Fibroblast of skin of back (primary cell): Measurements from ENCODE around the gene ST14.
A peak's percentile ranks its signal among the peaks of the same experiment; 100 is the strongest.
"Not testable (repeated sequence)": the region's sequence is repeated elsewhere in the genome, so short reads cannot be mapped to it uniquely, and the experiment has no call there.

Experiments
- DNase-seq: peaks from one replicate; pipeline ENCODE4 v3.0.0-alpha.2; 2013

ST14 gene

DNA sequence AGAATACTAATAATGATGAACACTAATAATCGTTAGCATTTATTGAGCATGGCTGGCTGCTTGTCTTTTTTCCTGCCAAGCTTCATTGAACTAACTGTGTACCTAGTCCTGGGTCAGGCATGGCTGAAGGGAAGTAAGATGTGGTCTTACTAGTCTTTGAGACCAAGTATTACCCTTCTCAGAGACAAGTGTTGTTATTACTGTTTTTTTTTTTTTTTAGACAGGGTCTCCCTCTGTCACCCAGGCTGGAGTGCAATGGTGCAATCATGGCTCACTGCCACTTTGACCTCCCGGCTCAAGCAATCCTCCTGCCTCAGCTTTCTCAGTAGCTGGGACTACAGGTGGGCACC, 4.6 kb downstream of the ST14 start:
- DNase-seq = no peak

DNA sequence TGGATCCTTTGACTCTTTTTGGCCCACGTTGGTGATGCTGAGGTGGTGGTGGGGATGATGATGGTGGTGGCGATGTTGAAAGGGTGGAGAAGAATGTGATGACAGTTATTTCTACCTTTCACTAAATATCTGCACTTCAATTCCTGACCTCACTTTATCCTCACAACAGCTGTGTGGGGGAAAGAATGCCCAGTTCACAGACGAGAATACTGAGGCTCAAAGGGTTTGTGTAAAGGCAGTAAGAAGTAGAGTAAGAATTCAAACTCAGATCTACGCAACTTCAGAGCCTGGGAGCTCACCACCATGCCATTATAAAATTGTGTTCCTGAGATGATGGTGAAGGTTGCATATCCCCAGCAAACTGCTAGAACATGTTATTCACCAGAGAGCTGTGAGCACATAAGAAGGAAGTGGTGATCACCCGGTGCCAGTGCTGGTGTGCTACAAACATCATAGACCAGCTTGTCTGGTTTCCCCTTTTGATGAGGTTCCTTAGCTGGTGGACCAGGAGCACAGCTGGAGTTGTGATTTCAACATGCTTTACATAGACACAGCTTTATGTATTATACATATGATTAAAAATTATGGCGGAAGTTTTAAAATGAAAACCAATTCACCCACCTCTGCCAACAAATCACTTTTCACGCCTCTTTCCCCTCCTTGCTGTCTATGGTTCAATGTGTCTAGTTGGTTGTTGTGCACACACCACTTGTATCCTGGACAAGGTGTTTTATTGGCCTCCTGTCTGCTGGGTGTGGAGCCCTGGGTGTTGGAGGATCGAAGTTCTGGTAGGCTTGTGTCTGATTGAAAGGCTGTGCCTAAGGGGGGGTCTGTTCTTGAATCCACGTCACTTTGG, 6.2 kb downstream of the ST14 start:
- no peak for DNase-seq

DNA sequence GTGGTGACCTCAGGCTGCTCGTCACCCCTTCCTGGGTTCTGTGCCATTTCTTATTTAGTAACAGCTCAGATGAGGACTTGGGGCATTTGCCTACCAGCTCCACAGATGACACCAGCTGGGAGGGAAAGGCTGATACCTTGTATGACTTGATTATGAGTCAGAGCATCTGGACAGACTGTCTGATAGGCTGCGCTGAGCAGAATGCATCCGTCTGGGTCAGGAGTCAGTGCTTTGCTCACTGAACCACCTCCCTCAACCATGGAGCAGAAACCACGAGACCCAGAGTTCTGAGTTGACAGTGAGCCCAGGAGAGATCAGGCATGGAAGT, 6.8 kb downstream of the ST14 start:
- peak; percentile 92 for DNase-seq

DNA sequence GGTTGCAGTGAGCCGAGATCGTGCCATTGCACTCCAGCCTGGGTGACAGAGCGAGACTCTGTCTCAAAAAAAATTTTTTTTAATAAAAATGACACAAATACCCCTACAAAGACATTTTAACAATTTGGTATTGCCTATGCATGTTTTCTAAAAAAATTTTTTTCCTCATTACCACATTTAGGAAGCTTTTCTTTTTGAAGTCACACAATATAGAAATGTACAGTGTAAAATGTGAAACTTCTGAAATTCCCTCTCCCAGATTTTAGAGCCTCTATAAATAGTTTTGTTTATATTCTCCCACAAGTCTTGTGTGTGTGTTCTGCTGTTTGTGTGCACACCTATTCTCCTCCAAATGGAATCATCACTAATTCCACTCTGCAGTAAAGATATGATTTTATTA, 7.6 kb downstream of the ST14 start:
- DNase-seq = no peak

DNA sequence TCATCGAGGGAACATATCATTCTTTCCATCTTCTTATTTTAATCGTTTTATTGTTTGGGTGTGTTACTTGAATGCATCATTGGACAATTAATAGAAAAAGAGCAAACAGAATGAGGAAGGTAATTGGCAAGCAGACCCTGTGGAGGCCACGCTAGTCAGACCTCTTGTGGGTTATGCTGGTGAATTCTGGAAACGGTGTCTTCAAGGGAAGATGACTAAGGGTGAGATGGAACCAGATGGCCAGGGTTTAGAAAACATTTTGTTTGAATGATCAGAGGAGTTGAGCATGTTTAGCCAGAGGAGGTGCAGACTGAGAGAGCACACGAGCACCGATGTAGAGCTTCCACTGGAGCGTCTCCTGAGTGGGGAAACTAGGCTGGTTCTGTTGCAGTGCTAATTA, 8.5 kb downstream of the ST14 start:
- no peak for DNase-seq

DNA sequence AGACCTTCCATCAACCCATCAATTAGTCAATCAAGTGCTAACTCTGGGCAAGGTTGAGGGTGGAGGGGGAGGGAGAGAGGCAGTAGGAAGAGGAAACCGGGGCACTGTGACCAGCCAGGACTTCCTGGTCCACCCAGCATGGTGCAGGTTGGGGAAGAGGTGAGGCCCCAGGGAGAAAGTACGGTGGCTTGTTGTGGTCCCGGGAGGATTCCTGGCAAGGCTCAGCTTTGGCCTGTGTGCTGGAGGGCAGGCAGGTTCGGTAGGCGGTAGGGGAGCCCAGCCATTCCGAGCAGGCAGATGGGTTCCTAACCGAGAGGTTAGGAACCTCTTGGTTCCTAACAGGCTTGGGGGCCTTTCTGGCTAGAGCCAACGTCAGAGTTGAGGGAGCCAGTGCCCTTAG, 10.8 kb downstream of the ST14 start:
- no peak for DNase-seq

DNA sequence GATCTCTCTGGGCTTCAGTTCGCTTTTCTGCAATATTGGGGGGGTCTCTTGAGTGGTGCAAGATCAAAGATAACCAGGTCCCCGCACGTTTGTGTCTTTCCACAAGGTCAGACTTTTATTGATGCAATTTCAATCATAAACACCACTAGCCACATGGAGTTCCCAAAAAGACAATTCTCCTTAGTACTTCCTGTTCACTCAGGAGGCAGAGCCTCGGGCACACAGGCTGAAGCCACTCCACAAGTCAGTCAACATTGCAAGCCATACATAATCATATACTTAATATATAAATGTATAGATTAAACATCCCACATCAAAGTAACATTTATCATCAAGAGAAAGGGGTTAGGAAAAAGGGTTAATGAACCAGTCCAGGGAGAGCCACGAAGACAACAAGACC, 12.0 kb downstream of the ST14 start:
- DNase-seq = no peak

DNA sequence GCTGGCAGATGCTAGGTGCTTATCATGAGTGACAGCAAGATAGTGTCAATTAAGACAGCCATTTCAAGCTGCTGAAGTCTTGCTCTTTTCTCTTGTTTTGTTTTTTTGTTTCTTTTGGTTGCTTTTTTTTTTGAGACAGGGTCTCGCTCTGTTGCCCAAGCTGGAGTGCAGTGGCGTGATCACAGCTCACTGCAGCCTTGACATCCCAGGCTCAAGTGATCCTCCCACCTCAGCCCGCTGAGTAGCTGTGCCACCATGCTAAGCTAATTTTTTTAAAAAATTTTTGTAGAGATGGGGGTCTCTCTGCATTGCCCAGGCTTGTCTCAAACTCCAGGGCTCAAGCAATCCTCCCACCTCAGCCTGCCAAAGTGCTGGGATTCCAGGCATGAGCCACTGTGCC, 12.4 kb downstream of the ST14 start:
- DNase-seq = not testable (repeated sequence)

DNA sequence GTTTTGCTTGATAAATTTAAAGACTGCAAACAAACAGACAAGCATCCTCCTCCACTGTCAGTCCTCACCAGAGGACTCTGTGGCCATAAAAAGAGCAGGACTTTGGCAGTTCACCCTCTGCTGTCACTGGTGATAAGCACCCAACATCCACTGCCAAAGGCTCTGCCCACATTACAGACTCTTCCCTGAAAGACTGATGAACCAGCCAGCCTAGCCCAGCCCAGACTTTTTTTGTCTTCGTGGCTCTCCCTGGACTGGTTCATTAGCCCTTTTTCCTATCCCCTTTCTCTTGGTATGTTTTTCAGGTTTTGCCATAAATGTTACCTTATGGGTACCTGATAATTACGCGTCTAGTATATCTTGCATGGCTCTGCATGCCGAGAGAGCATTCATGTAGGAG, 15.1 kb downstream of the ST14 start:
- DNase-seq = no peak

DNA sequence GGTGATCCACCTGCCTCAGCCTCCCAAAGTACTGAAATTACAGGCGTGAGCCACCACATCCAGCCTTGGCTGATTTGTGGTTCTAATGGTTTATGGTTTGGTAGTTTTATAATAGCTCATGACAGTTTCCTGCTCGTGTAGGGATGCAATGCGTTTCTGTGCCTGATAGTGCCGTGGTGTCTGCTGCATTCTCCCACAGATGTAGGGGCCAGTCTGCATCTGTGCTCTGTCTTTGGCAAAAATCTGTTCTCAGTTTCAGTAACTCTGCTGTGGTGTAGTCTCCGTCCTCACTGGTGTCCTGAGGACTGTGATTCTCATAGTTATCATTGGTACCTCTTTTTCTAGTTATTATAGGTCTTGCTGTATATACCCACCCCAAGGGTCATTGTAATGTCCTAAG, 16.3 kb downstream of the ST14 start:
- DNase-seq = no peak

DNA sequence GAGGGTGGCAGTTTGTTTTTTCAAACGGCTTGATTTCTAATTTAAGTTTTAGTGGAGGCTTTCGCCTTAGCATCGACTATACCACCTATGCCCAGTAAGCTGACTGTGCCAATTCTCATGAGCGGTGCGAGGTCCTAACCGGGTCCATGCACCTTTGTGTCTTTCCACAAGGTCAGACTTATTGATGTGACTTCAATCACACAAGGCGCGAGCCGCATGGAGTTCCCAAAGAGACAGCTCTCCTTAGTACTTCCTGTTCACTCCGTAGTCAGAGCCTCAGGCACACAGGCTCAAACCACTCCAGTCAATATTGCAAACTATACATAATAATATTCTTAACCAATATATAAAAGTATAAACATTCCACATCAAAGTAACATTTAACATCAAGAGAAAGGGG, 18.2 kb downstream of the ST14 start:
- no peak for DNase-seq

DNA sequence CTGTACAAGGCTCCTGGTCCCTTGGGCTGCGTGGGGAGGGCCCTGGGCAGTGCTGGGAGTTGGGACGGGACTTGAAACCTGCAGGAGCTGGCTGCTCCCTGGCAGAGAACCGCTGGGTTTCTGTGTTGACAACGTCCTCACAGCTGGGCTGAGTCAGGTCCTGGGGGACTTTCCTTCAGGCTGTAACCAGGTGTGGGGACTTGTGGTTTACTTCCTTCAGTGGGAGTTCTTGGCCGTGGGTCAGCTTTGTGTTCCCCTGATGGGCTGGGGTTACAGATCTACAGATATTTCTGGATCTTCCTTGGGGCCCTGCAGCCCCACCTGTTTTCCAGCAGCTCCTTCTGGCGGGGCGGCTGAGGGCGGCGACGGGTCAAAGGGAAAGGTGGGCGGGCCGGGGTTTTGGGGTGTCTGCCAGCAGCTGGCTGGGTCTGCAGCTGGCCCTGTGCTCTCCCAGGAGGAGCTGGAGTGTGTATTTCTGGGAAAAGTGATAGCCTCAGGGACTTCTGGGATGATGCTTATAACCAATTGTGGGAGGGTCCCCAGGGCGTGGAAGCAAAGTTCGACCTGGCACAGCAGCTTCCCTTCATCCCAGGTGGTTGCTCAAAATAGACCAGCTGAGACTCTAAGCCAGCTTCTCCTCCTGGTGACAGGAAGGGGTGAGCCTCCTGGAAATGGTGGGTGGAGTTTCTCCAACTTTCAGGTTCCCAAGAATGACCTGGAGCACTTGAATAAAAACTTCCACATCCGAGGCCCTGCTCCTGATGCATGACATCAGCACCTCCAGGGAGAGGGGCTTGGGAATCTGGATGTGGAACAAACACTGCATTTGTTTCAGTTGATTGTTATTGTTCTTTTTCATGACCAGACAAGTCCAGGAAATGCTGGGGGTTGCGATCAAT, 19.1 kb downstream of the ST14 start:
- no peak for DNase-seq

DNA sequence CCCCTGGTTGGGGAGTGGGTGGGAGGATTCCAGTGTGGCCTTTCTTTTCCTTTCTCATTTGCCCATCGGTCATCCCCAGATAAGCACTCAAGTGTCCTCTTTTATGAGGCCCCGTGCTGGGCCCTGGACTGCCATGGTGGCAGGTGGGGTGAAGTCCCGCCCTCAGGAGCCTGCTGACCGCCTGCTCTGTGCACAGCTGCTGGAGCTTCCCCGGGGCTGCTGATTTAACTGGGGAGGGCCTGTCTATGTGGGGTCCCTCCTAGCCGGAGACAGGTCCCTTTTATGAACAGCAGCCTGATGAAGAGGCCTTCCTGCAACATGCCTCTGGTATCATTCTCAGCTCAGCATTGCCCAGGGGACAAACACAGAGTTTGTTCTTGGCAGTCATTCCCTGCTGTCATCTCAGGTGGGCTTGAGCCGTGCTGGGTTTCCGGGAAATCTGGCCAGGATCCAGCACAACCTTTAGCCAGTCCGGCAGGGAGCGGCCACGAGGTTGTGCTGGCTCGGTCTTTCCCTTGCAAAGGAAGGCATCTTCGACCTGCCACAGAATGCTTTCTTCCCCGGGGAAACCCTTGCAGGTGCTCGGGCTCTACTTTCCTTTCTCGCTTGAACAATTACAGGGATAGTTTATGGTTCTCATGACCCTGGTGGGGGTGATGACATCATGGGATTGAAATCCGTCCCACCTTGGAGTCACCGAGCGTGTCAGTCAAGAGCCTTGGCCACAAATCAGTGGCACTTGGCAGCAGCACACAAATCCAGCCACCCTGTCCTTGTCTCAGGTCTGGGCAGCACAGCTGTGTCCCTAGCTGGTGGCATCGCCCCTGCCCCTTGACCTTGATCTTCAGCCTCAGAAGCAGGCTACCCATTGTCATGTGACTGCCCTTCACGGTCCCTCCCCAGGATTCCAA, 20.1 kb downstream of the ST14 start:
- DNase-seq = no peak

DNA sequence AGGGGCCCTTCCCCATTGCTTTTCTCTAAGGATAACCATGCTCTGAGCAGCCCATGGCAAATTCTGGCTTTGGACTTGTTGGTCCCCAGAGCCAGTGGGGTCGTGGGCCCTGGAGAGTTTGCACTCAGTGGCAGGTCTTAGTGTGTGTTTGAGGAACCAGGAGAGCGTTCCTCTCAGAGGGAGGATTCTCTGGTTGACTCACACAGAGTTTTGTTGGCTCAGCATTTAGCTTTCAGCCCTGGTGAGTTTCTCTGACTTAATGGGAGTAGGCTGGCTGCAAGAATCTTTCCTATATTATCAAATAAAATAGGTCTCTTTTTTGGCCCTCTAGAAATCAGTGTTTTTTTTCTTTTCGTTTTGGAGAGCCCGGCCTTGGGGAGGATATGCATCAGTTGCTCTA, 20.9 kb downstream of the ST14 start:
- DNase-seq = no peak

DNA sequence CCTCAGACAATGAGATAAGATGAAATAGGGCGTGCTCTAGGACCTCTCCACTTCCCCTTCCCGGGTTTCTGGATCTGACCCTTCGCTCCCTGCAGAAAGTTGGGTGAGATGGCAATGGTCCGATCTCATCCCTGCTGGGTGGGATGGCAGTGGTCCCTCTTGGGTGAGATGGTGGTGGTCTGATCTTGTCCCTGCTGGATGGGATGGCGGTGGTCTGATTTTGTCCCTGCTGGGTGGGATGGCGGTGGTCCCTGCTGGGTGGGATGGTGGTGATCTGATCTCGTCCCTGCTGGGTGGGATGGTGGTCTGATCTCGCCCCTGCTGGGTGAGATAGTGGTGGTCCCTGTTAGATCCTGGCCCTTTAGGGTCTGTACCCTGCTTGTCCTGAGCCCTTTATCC, 21.3 kb downstream of the ST14 start:
- DNase-seq = no peak

DNA sequence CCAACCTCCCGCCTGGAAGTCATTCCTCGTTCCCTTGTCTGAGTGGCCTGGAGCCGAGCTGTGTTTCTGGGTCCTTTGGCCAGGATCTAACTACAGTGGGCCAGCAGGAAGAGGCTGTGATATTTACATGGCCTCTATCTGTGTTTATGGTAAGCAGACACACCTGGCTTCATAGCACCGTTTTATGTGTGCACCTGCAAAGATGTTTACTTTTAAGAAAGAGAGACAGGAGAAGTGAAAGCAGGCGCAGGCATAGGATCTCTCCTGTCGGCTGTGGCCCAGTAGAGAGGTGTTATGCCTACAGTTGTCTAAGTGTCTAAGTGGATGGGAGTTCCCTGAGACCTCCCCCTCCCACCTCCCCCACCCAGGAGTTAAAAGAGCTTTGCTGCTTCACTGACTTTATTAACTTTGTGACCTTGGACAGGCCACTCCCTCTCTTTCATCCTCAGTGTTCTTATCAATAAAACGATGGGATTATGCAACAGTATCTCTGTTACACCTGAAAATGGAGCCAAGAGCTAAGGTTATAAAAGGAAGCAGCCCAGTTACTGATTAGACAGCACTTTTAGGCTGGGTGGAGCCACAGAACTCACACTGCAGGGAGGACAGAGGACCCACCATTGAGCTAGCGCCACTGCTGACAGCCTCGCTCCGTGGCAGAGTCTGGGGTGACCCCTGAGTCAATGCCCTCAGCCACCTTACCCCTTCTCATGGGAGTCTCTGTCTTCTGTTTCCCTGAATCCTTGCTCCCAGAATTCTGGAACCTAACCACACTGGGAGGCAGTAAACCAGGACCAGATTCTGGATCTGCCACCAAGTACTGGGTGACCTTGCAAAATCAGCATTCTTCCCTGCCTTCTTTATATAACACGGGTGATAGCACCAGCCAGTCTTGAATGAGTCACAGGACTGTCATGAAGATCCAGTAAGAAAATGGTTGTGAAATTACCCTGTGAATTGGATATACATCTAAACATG, 22.0 kb downstream of the ST14 start:
- DNase-seq = peak; percentile 76

DNA sequence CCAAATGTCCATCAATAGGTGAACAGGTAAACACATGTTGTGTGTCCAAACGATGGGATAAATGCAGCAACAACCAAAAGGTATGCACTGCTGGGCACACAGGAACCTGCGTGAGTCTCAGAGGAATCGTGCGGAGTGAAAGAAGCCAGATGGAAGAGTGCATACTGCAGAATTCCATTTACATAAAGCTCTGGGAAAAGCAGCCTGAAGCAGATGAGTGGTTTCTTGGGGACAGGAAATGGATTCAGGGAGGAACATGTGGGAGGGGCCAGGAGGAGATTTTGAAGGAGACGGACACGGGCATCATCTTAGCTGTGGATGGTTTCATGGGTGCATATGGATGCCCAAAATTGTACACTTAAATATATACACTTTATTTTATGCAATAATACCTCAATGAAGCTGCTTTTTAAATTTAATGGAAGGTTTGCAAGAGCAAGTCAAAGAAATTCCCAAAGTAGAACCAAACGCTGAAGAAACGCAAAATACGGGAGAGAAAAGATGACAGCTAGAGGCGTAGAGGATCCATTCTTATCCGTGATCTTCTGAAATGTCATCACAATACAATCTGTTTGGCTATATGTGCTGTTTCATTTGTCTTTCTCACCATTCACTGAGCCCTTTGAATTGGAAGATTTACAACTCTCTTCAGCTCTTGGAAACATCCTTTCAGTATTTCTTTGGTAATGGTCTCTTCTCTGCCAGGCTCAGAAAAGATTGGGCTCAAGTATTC, 24.5 kb downstream of the ST14 start:
- DNase-seq = no peak

DNA sequence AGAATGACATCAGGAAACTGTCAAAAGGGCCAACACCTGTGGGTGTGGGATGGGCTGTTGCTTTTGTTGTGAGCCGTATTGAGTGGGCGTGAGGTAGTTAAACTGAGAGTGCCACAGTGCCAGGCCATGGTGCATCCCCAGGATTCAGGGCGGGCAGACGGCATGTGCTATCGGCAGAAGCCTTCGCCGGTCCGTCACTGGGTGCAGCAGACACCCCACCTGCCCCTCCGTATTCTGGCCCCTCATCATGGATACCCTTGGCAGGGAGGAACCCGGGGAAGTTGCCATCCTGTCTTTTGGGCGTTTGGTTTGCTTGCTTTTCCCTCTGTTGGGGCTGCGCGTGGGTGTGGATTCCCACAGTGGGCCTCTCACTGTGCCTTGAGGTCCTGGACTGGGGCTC, 27.5 kb downstream of the ST14 start:
- DNase-seq = no peak

DNA sequence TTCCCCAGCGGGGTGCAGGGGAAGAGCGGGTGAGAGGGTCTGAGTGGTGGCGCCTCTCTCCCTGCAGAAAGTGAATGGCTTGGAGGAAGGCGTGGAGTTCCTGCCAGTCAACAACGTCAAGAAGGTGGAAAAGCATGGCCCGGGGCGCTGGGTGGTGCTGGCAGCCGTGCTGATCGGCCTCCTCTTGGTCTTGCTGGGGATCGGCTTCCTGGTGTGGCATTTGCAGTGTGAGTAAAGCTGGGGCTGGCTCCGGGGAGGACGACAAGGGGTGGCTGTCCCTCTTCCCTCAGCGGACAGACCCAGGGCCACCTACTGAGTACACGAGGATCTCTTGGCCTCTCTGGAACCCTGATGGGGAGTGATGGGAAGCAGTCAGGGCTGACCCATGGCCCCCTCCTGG, 28.5 kb downstream of the ST14 start:
- no peak for DNase-seq

DNA sequence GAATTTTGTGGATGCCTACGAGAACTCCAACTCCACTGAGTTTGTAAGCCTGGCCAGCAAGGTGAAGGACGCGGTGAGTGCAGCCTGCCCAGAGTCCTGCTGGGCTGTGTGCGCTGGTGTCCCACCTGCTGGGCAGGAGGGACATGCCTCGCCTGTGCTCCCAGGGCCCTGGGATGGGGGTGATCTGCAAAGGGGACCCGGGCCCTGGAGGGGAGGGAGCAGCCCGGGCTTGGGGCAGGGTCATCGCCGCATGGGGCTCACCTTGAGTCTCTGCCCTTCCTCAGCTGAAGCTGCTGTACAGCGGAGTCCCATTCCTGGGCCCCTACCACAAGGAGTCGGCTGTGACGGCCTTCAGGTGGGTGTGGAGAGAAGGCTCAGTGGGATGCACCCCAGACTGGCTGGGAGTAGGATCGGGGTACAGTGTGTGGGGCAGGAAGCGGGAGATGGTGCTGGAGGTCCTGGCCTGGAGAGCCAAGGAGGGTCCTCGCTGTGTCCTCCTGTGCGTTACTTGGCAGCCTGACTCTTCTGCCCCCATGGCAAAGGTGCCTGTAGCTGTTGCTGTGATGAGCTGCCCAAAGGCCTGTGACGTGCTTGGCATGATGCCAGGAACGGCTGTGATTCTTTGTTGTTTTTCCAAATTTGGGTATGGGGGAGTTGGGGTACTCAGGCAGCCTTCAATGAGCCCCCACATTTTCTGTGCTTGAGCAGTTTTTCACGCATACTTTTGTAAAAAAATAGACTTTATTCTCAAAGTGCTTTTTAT, 29.2 kb downstream of the ST14 start:
- no peak for DNase-seq
